ENCODE data around the gene BCAR1.

- no peak for TF ChIP-seq POLR2AphosphoS5 (IDR thresholded peaks at IDR 0.05)
- no peak for TF ChIP-seq CTCF (IDR thresholded peaks at IDR 0.05; ENCODE audit: poor library complexity, severe bottlenecking)
- TF ChIP-seq REST (IDR thresholded peaks at IDR 0.05; ENCODE audit: borderline replicate concordance): no peak
- TF ChIP-seq SMC3 (conservative IDR thresholded peaks at IDR 0.05; ENCODE audit: poor library complexity): no peak
- TF ChIP-seq RAD21 (conservative IDR thresholded peaks at IDR 0.05): no peak
- no peak for TF ChIP-seq EP300 (conservative IDR thresholded peaks at IDR 0.05; ENCODE audit: poor library complexity, severe bottlenecking)
- TF ChIP-seq EZH2 (IDR thresholded peaks at IDR 0.05; ENCODE audit: borderline replicate concordance, insufficient read depth, low read length, poor library complexity, severe bottlenecking): no peak
- no peak for TF ChIP-seq MXI1 (conservative IDR thresholded peaks at IDR 0.05; ENCODE audit: poor library complexity, severe bottlenecking)
- no peak for TF ChIP-seq TAF1 (IDR thresholded peaks at IDR 0.05; ENCODE audit: low read depth)
These were observed 36.3 kb upstream of the BCAR1 start for GRCh38 chr16:75287708-75288107.

Measured in neural cell (in vitro differentiated cells).